NT2/D1 (cell line): Measurements from ENCODE around the gene DNAJB1.

ENCODE experiments used
- YY1 ChIP-seq: IDR thresholded peaks from 2 replicates; pipeline ENCODE4 v1.6.1; 2011; ENCODE audit not compliant: insufficient read length, insufficient read depth
- ZNF274 ChIP-seq: IDR thresholded peaks from 2 replicates; pipeline ENCODE4 v1.6.1; 2011; ENCODE audit warnings: mild to moderate bottlenecking, low read depth, low read length

DNA sequence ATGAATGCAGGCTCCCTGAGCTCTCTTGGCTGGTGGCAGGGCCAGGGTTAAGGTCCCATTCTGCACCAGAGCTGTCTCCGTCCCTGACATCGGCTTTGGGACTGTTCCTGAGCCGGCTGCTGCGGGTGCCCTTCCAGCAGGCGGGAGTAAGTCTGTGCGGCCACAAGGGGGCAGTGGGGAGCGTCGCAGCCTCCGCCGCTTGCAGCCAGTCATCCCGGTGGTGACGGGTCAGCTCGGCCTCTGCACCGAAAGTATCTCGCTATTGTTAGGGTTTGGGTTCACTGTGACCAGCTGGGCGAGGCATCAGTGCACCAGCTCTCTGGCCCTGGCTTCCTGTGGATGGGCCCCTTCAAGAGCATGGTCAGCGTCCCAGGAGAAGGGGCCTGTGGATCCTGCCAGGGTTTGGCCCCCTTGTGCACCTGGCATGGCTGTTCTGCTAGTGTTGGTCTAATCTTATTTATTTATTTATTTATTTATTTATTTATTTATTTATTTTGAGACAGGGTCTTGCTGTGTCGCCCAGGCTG is 38.5 kb upstream of the DNAJB1 start:
- TF ChIP-seq YY1 (no peak), ZNF274 (no peak)
